Measurements from ENCODE around the gene NRG2.

DNA sequence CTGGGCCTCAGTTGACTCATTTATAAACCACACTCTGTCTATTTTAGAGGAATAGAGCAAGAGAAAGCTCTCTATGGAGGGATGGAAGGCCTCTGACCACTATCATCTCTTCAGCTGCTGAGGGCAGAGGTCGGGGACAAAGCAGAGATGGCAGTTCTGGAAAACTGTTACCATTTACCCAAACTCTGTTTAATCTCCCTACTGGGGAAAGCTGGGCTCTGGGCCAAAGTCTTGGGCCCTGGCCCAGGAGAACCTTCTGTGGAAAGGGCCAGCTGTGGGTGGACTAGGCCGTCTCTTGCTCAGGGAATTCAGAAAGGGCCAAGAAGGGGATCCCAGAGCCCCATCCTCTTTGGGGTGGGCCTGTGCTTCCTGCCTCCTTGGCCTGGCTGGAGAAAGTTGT, 147.5 kb downstream of the NRG2 start:
- no peak for TF ChIP-seq EZH2 (IDR thresholded peaks at IDR 0.05)
- TF ChIP-seq POLR2AphosphoS5 (IDR thresholded peaks at IDR 0.05; ENCODE audit: borderline replicate concordance, low read depth, low read length) = no peak

All from SK-N-MC (cell line).